Stimulated activated CD4-positive, alpha-beta T cell treated with anti-CD3 and anti-CD28 coated beads, TNF-alpha, amount 100 ng/mL, for 1 hour (primary cell): ENCODE measurements around the gene B3GALT2.

Experiments used
- DNase-seq, 3 donors: peaks; one replicate each; pipeline ENCODE4 v3.0.0-alpha.2; 2020; ENCODE audit warnings: low read depth in 3 of 3, low spot score in 1 of 3

Gene B3GALT2

DNA sequence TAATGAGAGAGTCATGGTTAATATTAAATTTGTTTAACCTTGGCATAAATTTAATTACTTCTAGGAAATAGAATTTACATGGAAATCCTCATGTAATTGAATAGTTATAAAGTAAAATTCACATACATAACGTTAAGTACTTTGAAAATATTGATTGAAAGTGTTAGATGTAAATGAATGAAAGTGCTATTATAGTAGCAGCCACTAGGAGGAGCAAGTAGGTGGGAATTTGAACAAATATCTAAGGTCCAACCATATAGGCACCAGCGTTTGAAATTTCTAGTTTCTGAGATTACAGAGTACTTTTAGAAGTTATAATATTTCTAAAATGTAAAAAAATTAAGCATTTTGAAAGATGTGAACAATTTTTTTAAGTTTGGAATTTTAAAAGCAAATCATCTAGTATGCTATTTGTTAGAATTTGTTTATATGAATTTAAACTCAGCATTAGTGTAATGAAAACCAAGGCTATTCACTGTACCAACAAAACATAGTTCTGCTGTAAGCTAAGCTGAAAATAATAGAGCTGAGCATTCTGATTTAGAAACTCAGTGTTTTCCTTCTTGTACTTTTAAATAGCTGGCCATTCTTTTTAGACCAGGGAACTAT, 3.3 kb downstream of the B3GALT2 start:
- no peak for DNase-seq

DNA sequence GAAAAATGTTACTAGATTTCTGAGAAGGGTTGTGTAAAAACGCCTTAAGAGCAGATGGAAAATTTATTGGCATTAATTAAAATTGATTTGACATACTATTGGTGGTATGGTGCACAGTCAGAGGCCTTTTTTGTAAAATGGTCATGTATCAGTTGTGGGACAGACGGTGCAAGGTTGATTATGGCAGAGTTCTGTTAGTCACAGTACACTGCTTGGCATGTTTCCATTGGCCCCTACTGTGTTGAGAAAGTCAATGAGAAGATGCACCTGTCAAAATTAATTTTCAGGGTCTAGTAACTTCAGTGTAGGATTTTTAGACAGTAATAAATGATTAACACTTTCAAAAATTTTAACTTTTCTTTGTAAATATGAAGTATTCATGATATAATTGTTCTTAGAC, 4.4 kb downstream of the B3GALT2 start:
- DNase-seq = no peak

DNA sequence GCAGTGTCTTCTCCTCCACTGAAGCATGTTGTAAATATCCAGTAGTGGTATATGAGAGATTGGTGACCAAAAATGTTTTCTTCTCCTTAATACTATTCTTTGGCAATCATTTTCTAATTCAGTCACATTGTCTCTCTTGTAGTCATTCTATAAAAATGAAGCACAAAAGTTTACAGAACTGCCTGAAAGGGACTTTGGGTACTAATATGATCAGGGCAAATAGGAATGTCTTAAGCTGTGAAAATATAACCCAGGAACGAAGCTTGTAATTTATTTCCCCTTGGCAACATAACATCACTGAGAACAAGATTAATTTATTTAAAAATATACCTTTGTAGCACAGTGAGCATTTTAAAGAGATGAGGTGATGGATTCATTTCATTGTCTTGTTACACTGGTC, 4.9 kb downstream of the B3GALT2 start:
- DNase-seq = no peak

DNA sequence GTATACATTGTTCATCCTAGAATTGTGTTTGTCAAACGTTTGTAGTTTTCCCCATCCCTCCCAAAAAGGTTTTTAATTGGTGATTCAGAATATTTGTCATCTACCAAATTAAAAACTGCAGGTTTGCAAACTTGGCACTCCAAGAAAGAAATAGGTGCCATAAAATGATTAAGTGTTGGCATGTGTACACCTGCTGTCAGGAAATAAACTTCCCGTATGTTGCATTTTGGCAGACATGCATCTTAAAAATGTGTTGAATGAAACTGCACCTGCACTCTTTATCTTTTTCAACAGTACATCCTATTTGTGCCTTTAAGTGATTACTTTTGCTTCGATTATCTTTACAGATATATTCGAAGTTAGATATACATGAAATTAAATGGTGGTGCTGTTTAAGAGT, 7.3 kb downstream of the B3GALT2 start:
- DNase-seq = no peak

DNA sequence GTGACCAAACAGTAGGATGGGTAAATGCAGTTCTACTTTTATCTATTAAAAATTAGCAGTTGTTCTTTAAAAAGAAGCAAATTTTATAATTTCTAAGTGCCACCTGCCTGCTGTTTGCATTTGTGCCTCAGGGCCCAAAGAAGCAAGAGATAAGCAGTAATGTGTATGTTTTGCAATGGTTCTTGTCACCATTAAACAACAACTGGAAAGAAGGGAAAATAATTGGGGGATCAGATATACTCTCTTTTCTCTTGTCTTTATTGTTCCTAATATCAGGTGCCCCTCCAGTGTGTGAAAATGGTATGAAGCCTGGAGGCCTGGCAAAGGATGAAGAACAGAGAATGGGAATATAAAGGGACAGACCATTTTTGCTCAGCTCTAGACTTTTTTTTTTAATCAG, 9.6 kb downstream of the B3GALT2 start:
- no peak for DNase-seq

DNA sequence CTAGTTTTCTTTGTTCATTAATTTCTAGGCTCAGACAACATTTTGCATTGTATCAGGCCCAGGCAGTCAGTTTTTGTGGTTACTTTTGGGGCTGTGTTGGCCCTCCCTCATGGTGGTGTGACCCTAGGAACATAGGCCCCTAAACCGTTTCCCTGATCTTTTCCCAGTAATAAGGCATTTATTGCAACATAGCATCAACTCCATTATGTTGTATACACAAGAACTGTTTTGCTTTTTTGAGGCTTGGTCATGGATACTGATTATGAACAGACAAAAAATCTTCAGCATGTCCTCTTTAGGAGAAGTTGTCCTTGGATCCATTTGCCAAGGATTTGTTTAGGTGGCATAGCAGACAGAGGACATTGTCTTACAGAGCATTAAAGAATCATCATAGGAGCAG, 10.3 kb downstream of the B3GALT2 start:
- no peak for DNase-seq

DNA sequence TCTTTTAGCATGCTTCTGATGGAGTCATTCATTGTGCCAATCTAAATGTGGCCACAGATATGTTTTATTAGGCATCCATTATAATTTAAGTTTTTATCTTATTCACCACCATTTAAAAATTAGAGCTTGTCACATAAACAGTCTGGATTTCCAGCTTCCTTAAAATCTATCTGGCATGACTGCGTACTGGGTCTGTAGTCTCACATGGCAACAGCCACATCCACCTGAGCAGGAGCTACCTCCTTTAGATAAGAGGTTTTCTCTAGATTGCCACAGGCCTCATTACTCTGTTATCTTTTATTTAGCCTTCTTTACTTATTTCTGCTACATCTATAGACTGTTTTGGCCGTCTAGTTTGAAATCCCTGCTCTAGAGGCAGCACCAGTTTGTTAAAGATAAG, 29.1 kb downstream of the B3GALT2 start:
- DNase-seq = no peak

DNA sequence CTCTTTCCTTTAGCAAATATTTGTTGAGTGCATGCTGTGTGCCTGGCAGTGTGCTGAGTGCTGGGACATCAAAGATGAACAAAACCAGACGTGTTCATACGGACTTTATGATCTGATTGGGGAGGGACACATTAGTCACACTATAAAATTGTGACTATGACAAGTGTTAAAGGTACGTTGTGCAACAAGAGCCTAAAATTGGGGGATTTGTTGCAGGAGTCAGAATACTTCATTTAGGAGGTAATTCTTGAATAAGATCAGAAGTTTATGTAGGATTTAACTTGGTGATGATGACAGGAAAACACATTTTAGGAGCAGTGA, 29.6 kb downstream of the B3GALT2 start:
- no peak for DNase-seq

DNA sequence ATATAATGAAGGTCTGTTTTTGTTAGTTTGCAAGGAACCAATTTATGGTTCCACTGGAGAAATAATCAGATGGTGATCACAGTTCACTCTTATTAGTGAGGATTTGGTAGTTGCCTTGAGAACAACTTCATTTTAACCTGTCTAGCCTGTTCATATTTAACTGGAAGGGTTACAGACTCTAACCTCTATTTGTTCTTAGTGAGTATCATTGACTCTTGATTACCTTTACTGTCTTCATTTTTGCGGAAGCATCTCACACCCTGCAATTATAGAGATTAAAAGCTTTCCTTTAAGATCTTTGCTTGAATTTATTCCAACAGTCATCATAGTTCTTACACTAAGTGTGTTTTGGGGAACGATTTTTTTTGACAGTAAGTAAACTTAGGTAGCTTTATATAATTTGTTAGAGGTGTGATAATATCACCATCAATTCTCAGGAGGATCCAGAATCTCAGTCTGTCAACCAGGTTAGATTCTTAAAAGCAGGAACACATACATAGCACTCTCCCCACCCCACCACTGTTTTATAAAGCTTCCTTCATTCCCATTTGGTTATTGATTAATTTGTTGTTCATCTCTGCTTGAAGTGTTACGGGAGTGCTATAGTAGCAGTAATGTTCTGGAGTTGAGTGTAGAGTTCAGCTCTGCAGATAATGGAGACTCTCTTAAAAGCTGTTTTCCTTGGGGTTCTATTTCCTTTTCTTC, 30.1 kb downstream of the B3GALT2 start:
- DNase-seq = no peak

DNA sequence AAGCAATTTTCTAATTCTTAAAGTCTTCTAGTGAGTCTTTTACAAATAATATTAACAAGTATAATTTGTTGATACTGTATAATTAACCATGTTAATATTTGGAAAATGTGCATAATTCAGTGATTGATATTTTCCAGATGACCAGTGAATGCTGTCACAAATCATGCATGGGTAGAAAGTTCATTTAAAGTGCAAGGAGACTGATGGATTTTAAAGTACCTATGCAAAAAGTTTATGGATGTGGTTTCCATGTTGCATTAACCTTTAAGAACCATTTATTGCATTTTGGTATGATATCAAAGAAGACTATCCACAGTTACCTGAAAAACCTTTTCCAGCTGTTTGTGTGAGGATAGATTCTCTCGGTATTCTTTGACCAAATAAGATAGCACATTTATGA, 41.4 kb downstream of the B3GALT2 start:
- DNase-seq = no peak

DNA sequence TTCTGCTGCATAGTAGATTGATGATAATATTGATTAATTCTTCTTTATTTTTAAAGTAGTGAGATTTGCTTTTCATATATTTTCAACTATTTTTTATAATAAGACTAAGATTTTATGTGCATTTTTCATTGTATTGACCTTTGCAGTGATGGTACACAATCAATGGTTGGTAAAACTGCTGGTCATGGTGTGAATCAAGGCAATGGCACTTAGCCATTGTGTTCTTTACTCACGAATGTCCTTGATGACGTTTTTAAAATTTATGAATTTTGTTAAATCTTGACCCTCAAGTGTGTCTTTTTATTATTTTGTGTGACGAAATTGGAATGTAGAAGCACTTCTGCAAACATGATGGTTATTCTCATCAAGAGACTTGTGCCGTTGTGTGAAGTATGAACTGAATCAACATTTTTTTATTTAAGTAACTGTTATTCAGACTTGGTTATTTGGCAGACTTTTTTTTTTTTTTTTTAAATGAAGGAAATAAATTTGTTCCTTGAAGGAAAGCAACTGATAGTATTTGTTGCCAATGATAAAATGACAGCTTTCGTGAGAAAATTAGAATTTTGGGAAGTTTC, 42.0 kb downstream of the B3GALT2 start:
- no peak for DNase-seq

DNA sequence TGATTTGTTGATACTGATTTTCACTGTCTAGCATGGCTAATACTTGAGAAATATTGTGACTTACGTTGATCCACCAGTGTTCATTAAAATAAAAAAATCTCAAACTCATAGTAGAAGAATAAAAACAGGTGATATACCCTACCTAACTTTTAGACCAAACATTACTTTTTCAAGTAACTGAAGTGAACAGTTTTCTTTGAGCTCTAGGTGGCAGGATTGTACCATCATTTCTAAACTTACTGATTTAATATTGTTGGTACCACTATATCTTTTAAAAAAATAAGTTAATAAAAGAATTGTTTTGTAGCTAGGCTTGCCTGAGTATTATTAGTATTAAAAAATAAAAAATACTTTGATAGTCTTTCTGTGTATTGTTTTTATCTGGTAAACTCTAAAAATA, 43.1 kb downstream of the B3GALT2 start:
- no peak for DNase-seq

DNA sequence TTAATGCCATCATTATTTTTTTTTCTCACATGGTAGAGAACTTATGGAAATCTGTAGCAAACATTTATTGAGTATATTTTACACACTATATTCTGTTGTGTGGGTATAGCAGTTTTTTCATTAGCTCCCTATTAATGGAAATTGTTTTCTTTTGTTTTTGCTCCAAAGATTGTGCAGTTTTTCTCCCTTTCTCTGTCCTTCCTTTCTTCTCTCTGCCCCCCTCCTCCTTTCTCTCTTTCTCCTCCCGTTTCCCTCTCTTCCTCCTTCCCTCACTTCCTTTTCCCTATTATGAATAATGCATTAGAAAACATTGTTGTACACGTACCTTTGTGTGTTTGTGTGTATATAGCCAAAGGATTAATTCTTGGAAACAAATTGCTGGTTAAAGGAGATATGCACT, 44.0 kb downstream of the B3GALT2 start:
- no peak for DNase-seq

DNA sequence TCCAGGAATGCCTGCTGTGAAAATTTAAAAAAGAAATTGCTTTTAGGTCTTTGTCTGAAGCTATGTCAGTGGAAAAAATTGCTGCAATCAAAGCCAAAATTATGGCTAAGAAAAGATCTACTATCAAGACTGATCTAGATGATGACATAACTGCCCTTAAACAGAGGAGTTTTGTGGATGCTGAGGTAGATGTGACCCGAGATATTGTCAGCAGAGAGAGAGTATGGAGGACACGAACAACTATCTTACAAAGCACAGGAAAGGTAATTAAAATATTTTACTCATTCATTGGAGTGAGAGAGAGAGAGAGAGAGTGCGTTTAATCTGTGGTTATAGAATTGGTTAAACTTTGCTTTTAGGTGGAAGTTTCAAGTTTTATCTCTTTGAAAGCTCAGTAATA, 44.6 kb downstream of the B3GALT2 start:
- no peak for DNase-seq

DNA sequence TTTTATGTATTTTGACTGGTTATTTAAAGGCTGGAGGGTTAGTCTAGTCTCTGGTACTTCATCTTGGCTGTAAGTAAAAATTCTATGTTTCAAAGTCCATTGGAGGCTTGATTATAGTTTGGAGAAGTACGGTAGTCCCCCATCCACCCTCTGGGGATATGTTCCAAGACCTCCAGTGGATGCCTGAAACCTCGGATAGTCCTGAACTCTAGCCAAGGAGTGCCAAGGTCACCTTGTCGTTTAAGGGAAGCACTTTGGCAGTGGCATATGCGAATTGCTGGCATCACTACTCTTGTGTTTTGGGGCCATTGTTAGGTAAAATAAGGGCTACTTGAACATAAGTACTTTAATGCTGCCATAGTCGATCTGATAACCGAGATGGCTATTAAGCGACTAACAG, 46.2 kb downstream of the B3GALT2 start:
- DNase-seq = no peak

DNA sequence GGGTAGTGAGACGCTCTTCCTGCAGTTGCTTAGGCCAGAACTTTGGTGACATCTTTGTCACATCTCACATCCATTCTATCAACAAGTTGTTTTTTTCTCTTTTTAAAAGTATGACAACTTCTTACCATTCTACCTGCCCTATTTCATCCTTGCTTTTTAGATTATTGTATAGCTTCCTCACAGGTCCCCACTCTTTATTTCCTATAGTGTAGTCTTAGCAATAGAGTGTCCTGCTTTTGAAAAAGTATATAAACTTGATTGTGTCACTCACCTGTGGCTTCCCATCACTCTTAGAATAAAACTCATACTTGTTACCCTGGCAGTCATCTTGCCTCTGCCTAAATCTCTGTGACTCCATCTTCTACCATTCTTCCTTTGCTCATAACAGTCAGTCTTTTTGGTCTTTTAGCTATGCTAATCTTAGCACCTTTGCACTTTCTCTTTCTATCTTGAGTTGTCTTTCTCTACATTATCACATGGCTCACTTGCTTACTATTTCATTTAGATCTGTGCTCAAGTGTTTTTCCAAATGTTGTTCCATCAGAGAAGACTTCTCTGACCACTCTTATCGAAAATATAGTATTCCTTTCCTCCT, 55.0 kb downstream of the B3GALT2 start:
- DNase-seq = no peak
